Renal pelvis (tissue), 4 donors: Measurements from ENCODE around the gene CARS2. TPM values are rescaled to one million over a fixed set of nuclear protein-coding genes. Genes with fewer than 3 reads are reported as not detected.
"Not testable (repeated sequence)": the region's sequence is repeated elsewhere in the genome, so short reads cannot be mapped to it uniquely, and the experiment has no call there.

Experiments
- DNase-seq: peaks from one replicate; pipeline ENCODE4 v3.0.0-alpha.2; 2013
- polyA plus RNA-seq, 3 donors: library from polyadenylated mRNA; unstranded; fragments of 120-200 nt; gene quantifications; one replicate each; pipeline ENCODE4 v1.2.1, GENCODE V29; 2013; ENCODE audit not compliant: insufficient read length in 3 of 3

The CARS2 gene
- polyA plus RNA-seq, 3 donors: 66.5 to 82.2 (median 74.7) TPM

DNA sequence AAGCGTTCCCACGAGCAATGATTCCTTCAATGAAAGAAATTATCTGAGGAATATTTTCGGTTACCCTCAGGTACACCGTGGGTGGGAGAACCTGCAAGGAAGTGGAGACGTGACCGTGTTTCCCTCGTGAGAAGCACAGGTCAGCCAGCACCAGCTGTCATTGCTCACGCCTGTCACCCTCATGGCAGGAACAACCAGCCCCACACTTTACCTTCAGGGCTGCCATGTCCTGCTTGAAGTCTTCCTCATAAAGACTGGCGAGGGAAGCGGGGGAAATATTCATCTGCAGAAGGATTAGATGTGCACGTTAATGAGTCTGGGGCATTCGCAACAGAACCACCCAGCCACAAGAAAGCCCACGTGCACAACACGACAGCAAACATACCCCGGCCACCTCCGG is 18.2 kb downstream of the CARS2 start:
- no peak for DNase-seq

DNA sequence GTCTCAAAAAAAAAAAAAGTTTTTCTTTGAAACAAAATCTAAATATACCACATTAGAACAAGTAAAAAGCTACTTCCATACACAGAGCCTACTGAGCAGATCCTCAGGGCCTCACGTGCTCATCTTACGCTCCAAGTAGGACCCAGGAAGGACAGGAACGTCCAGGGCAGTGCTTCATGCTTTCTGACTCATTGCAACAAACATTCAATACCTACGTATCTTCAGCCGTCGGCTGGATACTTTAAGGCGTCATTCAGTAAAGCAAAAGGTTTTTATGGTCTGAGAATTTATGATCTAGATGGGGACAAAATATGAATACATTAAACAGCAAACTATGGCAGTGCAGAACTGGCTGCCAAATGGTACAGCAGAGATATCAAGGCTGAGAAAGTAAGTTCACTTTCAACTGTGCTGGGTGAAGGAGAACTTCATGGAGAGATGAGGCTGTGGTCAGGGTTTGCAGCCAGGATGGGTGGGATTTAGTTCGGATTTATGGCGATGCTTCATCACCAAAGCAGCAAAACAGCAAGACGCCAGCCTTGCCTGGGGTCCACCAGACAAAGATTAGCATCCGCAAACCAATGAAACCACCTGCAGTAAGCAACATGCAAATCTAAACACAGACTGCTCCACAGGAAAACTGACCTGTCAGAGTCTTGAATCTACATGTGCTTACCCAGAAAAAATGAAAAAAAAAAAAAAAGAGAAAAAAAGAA is 20.5 kb downstream of the CARS2 start:
- DNase-seq: no peak

DNA sequence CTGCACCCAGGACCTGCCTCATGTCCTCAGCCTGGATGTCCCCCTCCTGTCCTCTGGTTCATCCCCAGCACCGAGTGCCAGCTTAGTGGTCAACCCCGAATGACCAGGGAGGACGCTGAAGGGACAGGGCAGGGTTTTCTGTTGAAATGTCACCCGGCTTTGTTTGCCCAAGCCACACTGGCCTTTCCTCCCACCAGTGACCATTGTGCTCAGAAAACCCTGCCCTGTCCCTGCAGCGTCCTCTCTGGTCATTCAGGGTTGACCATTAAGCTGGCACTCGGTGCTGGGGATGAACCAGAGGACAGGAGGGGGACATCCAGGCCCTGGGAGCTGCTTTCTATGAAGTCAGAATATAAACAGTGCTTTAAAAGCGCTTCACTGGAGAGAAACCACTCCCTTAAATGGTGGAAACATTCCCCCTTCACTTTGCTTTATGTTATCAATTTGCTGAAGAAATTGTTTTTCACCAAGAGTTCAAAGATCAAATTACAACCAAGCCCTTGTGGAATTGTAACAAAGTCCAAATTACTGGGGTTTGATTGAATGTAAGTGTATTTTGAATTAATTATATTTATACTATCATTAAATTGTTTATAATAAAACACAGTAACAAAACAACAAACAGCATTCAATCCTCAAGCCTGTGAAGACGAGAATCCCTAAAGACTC is 21.4 kb downstream of the CARS2 start:
- no peak for DNase-seq

DNA sequence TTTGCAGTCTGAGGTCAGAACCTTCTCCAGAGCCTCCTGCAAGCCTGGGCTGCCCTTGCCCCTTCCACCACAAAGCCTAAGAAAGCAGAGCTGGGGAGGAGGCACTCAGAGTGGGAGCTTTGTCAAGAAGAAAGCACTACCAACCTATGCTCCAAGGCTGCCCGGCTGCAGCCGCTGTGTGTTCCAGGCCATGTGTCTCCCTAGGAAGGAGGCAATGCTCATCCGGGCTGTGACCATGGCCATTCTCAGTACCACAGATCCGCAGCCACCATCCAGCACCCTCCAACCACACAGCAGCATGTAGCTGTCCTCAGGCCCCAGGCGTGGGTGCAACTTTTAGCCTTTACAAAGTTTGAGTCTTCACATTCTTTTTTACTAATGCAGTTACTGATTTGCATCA is 22.0 kb downstream of the CARS2 start:
- DNase-seq: no peak

DNA sequence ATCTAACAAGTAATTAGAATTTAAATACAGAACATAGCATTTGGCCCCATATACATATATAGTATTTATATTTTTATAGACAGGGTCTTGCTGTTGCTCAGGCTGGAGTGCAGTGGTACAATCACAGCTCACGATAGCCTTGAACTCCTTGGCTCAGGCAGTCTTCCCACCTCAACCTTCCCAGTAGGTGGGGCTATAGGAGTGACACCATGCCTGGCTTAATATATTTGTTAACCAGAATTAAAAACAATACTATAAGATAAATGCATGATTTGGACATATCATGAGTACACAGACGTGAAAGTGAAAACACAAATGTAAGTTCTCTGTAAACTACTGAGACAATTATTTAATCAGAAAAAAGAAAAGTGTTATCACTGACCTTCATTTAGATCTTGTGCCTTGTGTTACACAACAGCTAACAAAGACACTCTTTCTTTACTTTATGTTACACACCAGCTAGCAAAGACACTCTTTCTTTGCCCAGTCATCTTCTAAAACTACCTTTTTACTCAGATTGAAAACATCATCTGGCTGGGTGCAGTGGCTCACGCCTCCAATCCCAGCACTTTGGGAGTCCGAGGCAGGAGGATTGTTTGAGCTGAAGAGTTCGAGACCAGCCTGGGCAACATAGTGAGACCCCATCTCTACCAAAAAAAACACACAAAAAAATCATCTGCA is 22.6 kb downstream of the CARS2 start:
- DNase-seq: no peak

DNA sequence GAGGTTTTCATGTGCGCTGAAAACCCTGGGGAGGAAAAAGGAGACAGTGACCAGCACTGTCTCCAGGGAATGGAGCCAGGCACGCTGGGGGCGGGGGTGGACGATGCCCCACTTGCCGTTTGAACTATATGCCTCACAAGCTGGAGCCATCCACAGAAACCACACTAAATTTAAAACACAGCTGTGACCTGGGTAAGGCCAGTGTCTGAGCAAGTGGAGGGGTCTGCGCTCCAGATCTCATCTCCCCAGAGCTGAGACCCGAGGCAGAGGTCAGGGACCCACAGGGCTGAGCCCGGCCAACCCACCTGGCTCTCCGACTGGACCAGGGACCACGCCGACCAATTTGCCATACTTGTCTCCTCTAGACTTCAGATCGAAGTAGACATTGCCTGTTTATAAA is 23.2 kb downstream of the CARS2 start:
- no peak for DNase-seq

DNA sequence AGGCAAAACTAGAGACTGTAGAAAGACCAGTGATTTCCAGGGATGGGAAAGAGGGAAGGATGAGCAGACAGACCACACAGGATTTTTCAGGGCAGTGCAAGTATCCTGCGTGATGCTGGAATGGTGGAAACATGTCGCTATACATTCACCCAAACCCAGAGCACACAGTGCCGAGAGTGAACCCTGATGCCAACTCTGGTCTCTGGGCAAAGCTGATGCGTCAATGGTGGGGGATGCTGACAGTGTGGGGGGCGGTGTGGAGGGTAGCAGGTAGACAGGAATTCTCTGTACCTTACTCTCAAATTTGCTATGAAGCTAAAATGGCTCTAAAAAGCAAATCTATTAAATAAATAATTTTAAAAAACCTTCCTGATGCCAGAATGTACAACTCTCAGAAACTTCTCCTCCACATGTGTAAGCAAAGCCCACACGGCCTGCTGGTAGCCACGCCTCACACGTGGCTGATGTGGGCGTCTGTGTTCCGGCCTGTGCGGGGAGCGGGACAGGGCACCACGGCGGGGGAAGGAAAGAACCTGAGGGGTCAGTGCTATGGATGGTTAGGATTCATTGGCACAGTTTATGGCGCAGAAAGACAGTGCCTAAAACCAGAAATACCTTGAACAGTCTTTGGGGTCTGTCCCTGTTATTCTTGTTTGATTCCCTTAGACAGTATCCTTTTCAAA is 23.9 kb downstream of the CARS2 start:
- no peak for DNase-seq

DNA sequence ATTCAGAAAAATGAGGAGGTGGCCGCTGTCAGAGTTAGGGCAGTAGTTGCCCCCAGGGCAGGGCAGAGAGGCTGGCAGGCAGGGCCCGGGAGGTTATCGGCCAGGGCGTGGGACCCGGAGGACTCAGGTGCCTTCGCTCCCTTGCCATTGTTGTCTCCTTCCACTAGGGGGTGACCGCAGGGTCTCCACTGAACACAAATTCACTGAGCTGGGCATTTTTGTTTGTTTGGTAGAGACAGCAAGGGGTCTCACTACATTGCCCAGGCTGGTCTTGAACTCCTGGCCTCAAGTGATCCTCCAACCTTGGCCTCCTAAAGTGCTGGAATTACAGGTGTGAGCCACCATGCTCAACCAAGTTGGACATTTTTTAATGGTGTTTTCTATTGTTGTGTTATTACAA is 25.1 kb downstream of the CARS2 start:
- DNase-seq: no peak

DNA sequence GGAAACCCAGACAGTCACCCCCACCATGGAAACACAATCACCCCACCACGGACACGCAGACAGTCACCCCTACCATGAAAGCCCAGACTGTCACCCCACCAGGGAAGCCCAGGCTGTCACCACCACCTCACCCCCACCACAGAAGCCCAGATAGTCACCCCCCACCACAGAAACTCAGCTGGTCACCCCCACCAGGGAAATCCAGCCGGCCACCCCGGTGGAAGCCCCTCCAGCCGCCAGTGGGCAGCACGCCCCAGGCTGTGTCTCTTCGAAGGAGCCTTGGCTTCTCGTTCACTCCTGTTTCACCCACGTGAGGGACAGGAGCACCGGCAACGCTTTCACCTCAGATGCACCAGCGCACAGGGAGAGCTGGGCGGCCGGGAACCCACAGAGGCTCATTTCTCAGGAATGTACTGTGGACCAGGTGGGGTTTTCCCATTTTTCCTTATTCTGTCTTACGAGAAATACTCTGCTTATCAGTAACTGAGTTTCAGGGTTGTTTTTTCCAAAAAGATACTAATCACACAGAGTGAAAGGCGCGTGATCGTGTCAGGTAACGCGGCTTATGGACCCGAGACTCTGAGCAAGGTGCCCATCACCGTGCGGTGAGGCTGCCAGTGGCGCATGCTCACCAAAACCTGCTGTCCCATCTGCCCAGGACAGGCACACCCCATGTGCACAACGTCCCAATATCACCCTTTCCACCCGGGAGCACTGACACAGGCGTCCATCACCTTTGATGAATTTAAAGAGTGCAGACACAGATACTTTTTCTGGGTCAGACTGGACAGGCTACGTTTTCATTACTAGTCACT is 28.0 kb downstream of the CARS2 start:
- DNase-seq: no peak

DNA sequence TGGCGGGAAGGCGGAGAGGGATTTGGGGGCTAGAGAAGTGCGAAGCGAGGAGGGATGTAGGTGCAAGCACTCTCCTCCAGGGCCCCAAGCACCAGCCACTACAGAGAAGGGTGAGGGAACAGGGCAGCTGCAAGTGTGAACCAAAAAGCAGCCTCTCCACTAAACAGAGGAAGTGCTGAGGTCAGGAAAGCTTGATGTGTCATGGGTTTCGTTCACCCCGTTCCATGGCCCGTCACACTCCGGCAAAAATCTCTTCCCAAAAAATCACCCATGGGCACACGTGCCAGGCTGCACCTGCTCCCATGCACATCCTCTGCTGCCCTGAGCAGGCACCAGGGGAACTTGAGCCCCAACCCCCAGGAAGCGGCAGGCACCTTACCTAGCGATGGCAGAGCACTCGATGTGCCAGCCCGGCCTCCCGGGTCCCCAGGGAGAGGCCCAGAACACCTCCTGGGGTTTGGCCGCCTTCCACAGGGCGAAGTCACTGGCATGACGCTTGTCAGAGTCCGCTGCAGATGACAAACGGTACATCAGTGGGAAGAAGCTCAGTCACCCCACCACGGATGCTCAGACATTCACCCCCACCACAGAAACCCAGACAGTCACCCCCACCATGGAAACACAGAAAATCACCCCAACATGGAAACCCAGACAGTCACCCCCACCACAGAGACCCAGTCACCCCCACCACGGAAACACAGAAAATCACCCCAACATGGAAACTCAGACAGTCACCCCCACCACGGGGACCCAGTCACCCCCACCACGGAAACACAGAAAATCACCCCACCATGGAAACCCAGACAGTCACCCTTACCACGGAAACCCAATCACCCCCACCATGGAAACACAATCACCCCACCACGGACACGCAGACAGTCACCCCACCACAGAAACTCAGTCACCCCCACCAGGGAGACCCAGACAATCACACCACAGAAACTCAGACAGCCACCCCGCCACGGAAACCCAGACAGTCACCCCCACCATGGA is 29.0 kb downstream of the CARS2 start:
- DNase-seq: no peak

DNA sequence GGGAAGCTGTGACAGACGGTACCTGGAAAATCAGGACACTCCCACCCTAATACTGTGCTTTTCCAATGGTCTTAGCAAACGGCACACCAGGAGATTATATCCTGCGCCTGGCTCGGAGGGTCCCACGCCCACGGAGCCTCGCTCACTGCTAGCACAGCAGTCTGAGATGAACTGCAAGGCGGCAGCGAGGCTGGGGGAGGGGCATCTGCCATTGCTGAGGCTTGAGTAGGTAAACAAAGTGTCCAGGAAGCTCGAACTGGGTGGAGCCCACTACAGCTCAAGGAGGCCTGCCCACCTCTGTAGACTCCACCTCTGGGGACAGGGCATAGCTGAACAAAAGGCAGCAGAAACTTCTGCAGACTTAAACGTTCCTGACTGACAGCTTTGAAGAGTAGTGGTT is 36.1 kb downstream of the CARS2 start:
- DNase-seq: not testable (repeated sequence)

DNA sequence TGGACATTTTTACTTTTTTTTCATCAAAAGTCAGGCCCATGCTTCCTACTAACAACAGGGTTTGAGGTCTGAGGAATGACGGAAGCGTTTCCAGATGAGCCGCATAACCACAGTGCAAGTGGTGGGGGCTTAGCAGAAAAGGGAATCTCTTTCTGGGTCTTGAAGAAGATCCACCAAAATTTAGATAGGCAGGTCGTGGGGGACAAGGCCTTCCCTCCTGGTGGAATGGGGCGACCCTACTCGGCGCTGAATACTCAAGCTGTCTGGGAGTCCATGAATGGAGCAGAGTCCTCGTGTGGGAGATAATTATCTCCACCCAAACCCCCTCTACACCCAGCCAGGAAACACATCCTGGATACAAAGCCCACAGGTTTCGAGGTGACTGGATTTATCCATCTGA is 36.9 kb downstream of the CARS2 start:
- DNase-seq: no peak

DNA sequence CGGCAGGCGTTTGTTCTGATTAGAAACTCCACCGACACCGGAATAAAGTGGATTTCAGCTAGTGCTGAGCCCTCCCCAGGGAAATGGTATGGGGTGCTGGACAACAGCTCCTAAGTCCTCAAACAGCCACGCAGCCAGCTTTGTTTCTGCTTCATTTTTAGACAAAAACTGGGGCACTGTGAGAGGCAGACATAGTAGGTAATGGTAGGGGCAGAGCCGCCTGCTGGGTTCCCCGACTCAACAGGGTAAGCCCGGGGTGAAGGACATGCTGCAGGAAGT is 39.7 kb downstream of the CARS2 start:
- DNase-seq: no peak

DNA sequence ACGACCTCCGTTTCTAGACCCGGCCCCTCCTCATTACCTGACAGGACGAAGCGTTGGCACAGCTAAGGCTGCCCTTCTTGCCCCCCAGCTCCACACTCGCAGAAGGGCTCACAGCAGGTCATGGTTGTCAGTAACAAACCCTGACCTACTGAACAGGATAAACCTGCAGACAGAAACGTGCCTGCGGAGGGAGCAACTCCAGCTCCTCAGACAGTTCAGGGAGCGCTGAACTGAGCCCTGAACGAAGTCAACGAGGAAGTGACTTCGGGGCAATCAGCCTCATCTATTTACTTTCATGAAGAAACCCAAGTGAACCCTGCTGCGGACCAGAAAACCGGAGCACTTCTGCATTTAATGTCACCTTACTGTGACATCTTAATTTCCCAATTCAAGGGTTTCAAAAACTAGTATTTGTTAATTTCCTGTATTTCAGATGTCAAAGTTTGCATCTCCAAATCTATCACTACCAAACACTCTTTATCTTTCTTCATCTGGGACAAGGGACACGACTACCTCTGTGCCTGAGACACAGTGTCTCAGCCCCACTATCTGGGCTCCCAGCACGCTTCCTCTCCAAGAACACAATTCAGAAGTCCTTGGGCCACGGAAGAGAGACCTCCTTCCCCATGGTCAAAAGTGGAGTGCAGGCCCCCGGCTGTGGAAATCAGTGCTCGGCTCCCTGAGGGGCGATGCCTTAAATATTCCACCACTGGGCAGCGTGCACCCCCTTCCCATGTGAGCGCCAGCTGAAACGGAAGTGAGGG is 40.2 kb downstream of the CARS2 start:
- DNase-seq: no peak

DNA sequence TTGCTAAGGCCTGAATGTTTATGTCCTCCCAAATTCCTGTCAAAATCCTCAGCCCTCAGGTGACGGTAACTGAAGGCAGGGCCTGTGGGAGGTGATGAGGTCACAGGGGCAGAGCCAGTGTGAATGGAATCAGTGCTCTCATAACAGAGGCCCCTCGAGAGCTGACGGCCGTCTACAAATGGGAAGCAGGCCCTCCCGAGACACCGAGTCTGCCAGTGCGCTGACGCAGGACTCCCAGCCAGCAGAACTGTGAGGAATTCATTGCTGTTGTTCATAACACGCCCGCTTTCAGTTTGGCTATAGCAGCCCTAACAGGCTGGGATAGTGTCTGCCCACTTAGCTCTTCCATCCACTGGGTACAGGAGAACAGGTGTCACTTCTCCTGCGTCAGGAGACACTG is 41.2 kb downstream of the CARS2 start:
- DNase-seq: no peak

DNA sequence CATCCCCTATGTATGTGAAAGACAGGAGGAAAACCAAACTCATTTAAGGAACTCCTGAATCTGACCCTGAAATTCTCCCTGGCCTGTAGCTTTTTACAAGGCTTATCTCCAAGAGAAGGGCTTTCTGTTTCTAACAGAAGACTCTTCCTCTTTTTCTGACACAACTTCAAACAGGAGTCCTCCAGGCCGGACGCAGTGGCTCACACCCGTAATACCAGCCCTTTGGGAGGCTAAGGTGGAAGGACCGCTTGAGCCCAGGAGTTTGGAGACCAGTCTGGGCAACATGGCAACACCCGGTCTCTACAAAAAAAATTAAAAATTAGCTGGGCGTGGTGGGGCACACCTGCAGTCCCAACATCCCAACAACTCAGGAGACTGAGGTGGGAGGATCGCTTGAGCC is 41.9 kb downstream of the CARS2 start:
- DNase-seq: no peak

DNA sequence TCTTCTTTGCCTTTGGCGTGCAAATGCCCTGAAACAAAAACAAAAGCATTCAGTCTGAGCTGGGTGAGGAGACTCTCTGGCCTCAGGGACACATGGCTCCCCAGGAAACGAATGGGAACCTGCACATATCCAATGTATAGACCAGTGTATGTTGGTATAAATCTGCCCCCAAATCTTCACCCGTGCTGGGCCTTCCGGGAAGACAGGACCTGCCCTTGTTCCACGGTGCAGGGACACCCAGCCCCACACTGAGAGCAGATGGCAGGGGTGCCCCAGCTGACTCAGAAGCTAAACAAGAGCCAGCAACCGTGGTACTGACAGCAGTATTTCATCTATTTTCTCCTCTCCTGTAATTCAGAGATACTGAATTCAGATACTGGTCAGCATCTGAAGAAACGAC is 42.4 kb downstream of the CARS2 start:
- DNase-seq: no peak

DNA sequence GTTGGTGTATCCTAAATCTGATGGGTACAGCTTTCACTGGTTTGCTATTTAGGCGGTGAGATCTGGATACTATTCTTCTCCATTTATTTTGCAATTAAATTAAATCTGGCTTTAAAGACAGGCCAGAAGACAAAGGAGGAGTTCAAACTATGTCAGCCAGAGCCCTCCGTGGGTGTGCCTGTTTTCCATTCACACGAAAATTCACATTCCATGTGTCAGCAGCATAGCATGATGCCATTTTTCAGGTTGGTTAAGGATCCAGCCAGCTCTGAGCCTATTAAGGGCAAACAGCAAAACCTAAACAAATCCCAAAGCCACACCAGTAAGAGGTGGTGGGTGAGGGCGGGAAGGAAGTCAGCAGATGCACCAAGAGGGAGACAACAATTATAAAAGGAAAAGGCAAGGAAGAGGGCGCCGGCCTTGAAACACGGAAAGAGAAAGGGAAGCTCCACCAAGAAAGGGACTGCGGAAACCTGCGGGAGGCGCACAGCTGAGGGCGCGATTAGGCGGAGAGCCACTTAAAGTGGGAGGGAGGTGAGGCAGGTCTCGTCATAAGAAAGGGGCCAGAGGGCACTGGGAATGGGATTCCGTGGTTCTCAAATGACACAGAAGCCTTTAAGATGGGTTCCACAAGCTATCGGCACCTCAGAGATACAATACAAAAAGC is 43.0 kb downstream of the CARS2 start:
- no peak for DNase-seq

DNA sequence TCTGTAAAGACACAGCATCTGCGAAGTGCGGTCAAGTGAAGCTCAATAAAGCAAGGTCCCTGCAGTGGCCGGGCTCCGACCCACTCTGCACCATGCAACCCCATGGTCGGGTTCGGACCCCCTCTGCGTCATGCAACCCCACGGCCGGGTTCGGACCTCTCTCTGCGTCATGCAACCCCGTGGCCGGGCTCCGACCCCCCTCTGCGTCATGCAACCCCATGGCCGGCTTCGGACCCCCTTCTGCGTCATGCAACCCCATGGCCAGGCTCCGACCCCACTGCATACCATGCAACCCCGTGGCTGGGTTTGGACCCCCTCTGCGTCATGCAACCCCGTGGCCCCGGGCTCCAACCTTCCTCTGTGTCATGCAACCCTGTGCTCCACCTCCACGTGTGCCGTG is 43.8 kb downstream of the CARS2 start:
- no peak for DNase-seq
